ENCODE measurements around the gene ITGA7.

ITGA7 gene

DNA sequence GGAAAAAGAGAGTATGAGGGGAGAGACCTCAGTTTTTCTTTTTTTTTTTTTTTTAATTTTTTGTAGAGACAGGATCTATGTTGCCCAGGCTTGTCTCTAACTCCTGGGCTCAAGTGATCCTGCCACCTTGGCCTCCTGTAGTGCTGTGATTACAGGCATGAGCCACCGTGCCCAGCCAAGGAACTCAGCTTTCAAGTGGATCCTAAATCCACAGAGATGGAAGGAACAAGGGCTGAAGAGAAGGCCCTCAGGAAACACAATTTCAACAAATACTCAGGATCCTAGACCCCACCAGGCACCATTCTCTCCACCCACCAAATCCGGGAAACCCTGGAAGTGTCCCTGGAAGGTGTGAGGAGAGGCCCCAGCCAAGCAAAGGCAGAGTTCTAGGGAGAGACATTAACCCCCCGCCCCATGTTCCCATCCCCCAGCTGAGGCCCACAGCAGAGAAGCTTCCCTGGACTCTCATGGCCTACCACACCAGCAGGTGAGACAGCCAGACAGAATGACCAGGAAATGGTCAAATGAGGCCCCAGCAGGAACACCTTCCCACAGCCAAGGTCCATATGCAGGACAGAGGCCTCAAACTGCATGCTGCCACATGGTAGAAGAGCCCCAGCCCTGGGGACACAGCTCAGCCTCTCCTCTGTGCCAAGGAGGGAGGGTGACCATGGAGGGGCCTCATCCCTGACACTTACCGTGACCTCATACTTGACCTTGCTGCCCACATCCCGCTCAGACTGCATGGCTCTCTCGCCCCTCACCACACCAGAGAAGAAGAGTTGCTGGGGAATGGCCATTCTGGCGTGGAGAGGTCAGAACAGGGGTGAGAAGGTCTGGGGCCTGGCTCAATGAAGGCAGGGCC is 14.1 kb downstream of the ITGA7 start:
- H3K4me3 ChIP-seq (ENCODE audit: low read depth, low read length), result no peak overlapping the region
- no peak for TF ChIP-seq CTCF (IDR thresholded peaks at IDR 0.05; ENCODE audit: borderline replicate concordance, insufficient read depth, low read depth, low read length)

GRCh38 chr12:55692631-55693322 is 14.9 kb downstream of the ITGA7 start:
- H3K4me3 ChIP-seq (ENCODE audit: low read depth, low read length), result no peak overlapping the region
- no peak for TF ChIP-seq CTCF (IDR thresholded peaks at IDR 0.05; ENCODE audit: borderline replicate concordance, insufficient read depth, low read depth, low read length)

DNA sequence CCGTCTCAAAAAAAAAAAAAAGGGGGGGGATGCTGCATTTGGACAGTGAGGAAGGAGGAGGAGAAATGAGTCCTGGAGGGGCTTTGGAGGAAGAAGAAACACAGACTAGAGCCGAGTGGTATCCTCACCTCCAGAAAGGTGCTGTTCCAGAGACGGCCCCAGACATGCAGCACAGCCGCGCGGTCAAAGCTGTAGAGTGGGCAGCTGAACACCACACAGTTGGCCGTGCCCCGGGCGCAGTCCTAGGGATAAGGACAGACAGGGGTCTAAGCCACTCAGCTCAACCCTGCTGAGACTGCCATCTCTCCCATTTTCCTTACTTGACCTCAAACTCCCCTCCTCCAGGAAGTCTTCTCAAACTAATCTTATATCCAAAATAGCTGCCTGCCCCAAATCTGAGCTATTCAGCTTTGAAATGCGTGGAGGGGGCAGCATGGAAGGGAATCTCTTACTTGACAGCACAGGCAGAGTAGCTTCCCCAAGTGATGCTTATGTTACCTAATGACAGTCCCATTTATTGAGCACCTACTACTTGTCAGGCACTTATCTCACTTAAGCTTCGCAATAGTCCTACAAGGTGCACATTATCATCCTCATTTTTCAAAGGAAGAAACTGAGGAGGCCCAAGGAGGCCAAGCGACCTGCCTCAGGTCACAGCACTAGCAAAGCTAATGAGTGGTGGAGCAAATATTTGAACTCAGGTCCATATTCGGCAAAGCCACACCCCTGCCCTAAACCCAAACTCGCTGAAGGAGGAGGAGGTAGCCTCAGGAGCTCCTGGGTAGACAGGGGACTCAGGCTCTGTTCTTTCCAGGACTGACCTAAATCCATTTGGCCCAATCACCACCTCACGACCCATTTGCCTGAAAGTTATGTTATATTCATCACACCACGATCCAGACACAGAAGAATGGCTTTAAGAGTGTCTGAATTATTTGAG is 18.7 kb downstream of the ITGA7 start:
- no peak for TF ChIP-seq CTCF (IDR thresholded peaks at IDR 0.05; ENCODE audit: borderline replicate concordance, insufficient read depth, low read depth, low read length)
- no peak overlapping the region for H3K4me3 ChIP-seq (ENCODE audit: low read depth, low read length)

DNA sequence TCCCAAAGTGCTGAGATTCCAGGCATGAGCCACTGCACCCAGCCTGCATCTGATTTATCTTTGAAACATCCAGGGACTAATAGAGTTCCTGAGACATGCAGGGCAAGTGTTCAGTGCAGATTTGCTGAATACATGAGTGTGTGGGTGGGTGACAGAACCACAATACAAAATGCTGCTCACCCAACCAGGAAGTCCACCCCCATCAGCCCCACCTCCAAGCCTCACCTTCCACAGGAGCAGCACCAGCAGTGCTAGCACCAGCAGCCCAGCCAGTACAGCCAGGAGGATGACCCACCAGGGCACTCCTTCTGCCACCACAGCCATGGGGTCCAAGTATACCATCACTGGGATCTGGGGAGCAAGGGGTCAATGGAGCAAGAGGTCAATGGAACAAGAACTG is 20.0 kb downstream of the ITGA7 start:
- no peak overlapping the region for H3K4me3 ChIP-seq (ENCODE audit: low read depth, low read length)
- no peak for TF ChIP-seq CTCF (IDR thresholded peaks at IDR 0.05; ENCODE audit: borderline replicate concordance, insufficient read depth, low read depth, low read length)

GRCh38 chr12:55686366-55687010 is 21.2 kb downstream of the ITGA7 start:
- H3K4me3 ChIP-seq (ENCODE audit: low read depth, low read length), result no peak overlapping the region
- TF ChIP-seq CTCF (IDR thresholded peaks at IDR 0.05; ENCODE audit: borderline replicate concordance, insufficient read depth, low read depth, low read length), result no peak

DNA sequence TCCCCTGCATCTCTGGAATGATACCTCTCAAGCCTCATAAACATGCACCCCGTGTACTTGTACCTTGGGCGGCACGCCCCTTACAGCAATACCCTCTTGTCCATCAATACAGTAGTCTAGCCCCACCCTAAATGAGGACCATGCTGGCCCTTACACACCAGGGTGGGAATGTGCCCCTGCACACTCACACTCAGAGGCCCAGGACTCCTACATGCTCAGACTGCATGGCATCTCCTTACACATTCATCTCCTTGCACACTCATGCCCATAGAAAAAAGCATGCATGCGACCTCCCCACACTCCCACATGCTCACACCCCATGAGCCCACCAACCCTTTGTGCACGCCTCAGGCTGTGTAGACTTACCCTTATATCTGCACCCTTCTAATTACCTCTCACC is 22.0 kb downstream of the ITGA7 start:
- TF ChIP-seq CTCF (IDR thresholded peaks at IDR 0.05; ENCODE audit: borderline replicate concordance, insufficient read depth, low read depth, low read length), result no peak
- no peak overlapping the region for H3K4me3 ChIP-seq (ENCODE audit: low read depth, low read length)

Measured in GM12875 (cell line).